Right hindlimb (tissue), 1 donor: ENCODE measurements around the gene ARHGEF4.
"Not testable (repeated sequence)": the region's sequence is repeated elsewhere in the genome, so short reads cannot be mapped to it uniquely, and the experiment has no call there.

Experiments used
- DNase-seq: peaks from one replicate; pipeline ENCODE4 v3.0.0-alpha.2; 2018

Gene ARHGEF4

DNA sequence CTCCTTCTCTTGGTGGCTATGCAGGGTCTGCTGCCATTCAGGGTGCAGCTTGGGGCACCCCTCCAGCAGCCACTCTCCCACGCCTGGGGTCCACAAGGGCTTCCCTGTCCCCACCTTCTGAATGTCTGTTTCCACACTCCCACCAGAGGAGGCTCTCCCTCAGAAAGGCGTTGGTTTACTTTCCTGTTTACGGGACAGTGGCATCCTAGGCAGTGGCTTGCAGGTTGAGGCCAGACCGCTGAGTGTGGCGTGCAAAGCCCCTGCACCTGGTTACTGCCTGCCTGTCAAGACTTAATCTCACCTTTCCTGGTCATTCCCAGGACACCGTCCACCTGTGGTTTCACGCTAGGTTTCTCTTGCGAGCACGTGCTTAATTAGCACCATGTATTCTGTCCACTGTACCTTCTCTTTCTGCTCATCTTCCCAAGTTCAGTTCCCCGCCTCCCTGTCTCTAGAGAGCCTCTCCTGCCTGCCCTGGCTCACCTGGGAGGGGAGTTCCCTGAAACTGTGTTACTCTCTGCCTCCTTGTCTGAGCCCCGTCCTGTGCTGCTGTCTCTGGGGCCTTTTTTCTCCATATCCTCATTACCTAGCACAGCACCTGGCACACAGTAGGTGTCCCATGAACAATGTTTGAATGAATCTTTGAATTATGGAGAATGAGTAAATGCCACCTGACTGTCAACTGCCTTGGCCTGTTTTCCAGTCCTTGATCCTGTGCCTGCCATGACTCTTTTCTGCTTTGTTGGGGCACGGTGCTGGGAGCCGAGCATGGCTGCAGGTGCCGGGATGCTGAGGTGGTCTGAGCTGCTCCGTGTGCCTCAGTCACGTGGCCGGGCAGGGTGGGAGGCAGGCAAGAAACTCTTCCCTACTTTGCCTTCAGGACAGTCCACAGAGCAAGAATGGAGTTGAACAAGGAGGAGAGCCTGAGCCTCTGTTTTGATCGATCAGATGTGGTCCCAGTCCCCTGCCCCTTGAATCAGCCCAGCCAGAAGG lies 56.4 kb downstream of the ARHGEF4 start:
- no peak for DNase-seq

DNA sequence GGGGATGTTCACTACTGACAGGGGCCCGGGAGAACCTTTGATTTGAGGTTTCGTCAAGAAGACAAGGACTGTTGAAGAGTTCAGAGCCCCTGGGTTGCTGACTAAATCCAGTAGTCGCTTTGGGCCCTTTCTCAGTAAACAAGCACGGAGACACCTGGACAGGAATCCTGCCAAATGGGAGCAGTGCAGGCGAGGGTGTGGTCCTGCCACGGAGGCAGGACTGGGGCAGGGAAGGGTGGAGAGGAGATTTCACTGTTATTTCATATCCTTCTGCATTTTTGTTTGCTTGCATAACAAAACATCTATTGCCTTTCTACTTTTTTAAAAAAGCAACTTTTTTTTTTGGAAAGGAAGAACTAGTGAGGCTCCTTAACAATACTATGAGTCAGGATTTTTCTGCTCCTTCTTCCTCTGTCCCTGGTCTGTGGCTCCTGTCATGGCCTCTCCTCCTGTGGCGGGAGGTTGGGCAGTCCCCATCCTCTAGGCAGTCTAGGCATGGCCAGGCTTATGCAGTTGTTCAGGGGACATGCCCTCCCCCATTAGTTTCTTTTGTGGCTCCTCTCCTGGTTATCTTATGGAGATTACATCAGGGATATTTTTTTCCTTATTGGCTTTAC lies 57.7 kb downstream of the ARHGEF4 start:
- DNase-seq: no peak

DNA sequence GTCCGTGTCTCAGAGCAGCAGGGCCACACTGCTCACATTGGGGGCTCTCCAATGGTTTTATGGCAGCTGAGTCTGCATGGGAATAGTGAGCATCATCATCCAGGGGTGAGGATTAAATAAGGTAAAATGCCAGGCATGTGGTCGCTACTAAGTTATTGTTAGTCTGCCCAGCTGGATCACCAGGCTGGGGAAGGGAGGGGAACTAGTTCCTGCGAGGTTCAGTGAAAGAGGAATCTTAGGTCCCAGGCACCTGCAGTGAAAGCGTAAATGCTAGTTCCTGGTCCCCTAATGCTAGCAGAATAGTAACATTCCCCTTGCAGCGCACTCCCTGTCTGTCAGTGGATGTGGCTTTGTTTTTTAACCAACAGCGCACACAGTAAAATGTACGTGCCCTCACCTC lies 60.1 kb downstream of the ARHGEF4 start:
- no peak for DNase-seq

DNA sequence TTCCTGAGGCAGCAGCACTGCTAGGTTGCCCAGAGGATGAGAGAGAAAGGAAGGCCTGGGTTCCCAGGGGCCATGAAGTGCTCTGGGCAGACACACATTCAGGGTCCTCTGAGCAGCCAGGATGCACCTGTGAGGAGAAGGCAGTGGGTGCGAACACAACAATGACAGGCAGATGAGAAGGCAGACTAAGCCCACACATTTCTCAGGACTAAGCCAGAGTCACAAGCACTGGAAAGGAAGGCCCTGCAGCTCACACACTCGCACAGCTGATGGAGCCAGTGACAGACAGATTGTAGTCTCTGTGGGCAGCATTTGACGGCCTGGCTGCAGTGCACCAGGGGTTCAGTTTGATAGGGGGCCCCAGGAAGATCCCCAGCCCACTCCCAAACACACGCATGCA lies 61.8 kb downstream of the ARHGEF4 start:
- no peak for DNase-seq

DNA sequence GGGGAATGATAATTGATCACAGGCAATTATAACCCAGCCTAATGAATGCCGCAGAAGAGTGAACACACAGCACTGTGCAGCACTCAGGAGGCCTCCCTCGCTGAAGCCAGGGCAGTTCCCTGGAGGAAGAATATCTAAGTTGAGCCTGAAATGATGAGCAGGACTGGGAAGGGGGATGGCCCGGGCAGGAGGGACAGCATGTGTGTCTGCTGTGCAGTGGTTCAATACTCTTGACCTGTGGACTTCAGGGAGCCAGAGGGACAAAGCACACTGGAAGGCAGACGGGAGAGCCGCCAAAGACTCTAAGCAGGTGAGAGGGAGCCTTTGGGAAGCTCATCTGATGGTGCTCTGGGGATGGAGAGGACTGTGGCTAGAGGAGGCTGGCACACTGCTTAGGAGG lies 62.6 kb downstream of the ARHGEF4 start:
- no peak for DNase-seq

DNA sequence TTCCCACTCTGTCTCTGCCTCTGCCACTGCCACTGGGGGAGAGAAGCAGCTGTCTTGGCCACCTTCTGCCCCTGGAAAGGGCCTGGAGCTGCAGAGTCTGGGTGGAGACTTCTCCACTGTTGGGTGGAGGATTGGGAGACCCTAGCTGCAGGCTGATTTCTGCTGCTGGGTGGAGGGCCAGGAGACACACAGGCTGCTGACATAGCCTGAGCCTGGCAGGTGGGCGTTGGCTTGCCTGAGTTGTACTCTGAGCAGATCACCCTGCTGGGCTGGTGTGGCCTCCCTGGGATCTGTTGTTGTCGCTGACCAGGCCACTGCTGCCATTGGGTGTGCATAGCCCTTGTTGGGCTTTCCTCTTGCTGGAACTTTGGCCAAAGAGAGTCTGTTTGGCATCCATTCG lies 64.3 kb downstream of the ARHGEF4 start:
- DNase-seq: no peak

DNA sequence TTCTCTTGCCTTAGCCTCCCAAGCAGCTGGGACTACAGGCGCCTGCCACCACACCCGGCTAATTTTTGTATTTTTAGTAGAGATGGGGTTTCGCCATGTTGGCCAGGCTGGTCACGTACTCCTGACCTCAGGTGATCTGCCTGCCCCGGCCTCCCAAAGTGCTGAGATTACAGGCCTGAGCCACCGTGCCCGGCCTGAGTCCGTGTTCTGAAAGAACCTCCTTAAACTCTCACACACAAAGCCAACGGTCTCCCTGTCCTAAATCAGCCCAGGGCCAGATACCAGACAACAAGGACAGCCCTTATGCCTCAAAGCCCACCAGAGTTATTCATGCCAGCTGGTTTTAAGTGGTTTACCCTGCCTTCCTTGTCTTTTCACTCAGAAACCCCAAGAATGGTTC lies 64.9 kb downstream of the ARHGEF4 start:
- not testable (repeated sequence) for DNase-seq

DNA sequence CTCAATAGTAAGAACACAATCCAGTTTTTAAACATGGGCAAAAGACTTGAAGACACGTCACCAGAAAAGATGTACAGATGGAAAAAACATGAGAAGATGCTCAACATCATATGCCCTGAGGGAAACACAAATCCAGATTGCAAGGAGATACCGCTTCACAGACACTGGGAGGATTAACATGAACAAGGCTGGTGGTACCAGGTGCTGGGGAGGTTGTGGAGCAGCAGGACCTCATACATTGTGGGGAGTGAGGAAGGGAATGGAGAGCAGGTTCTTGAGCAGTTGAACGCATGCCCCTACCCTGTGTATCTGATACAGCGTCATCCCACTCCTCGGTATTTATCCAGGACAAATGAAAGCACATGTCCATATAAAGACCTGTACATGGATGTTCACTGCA lies 72.1 kb downstream of the ARHGEF4 start:
- DNase-seq: no peak

DNA sequence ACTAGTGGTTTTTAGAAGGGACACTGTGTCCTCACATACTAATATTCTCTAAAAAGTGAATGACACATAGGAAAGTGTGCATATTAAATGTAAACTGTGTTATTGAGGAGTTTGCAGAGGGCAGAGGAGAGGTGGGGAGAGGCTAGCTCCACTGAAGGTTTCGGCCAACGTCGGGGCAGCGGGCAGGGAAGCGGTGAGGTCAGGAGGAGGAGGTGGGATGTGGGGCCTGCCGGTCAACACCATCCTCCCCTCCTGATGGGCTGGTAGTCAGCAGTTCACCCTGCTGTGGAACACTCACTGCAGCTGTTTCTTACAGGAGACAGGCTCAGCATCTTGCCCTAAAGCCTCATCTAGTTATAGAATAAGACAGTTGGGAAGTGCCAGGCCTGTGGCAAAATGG lies 74.2 kb downstream of the ARHGEF4 start:
- no peak for DNase-seq

DNA sequence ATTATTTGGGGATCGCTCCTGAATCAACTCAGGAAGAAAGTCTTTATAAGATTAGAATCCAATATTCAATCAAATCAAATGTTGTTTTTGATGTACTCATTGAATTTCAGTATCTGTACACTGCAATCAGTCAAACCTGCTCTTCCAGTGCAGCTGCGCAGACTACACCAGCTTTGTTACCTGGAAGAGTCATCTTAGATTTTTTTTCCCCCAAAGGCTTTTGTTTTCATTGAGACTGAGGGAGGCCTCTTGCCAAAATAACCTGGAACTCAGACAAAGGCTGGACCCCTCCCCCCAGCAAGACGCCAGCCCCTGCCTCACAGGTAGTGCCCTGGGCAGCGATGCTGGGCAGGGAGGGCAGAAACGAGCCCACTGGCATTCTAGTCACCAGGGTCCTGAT lies 74.8 kb downstream of the ARHGEF4 start:
- no peak for DNase-seq

DNA sequence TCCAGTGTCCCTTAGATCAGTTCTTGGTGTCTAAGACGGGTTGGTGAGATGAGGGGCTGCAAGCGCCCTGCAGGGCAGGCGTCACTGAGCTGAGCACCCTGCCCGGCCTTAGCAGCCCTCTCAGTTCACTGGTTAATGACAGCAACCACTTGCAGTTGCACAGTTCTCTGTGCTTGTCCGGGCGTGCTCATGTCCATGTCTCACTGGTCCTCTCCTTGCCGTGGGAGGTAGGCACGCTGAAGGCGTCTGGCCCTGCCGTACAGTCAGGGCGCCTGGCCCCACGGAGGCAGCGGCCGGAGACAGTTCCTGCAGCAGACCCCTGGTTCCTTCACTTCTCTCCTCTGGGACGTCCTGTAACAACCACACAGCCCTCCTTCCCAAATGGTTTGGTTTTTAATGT lies 75.3 kb downstream of the ARHGEF4 start:
- DNase-seq: no peak

DNA sequence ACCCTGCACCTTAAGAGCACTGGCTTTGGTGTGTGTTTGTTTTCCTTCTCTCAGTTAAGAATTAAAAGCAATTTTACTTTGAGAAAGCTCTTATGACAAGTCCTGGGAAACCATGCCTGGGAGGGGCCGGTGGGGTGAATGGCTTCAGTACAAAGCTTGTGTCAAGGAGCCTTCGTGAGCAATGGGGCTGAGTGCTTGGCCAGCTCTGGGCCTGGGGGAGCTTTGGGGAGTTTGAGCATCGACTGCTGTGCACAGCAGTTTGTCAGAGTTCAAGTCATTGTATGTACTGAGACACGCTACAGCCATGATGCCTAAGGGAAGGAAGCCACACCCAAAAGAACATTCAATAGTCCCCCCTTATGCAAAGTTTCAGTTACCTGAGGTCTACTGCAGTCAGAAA lies 75.8 kb downstream of the ARHGEF4 start:
- DNase-seq: no peak

DNA sequence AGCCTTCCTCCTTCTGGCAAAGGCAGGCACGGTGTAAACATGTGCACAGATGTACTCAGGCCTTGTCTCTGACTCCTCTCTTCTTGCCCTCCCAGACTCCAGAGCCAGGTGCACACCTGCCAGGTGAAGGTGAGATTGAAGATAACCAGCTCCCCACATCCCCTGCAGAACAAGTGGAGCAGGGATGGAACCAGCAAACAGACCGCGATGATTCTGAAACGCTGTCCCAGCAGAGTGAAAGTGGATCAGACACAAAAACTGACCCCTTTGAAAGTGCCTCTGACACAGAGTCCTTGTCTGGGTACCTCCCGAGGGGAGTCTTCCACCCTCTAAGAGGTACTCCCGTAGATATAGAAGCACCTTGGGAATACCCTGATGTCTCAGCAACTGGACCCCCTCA lies 77.2 kb downstream of the ARHGEF4 start:
- DNase-seq: no peak

DNA sequence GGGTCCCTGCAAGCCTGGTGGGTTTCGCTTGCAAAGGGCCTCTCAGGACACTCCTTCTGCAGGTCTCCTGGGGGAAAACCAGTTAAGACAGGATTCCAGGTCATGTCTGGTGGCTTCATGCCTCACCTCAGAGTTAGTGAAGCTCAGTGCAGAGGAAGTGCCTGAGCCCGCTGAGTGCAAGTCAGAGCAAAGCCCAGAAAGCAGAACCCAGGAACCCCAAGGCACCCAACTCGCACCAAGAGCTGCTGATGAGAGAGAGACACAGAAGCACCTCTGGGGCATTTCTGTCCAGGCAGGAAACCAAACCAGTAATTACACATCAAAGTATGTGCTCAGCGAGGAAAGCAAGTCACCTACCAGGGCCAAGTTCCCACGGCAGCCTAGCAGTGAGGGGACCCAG lies 78.4 kb downstream of the ARHGEF4 start:
- DNase-seq: no peak

DNA sequence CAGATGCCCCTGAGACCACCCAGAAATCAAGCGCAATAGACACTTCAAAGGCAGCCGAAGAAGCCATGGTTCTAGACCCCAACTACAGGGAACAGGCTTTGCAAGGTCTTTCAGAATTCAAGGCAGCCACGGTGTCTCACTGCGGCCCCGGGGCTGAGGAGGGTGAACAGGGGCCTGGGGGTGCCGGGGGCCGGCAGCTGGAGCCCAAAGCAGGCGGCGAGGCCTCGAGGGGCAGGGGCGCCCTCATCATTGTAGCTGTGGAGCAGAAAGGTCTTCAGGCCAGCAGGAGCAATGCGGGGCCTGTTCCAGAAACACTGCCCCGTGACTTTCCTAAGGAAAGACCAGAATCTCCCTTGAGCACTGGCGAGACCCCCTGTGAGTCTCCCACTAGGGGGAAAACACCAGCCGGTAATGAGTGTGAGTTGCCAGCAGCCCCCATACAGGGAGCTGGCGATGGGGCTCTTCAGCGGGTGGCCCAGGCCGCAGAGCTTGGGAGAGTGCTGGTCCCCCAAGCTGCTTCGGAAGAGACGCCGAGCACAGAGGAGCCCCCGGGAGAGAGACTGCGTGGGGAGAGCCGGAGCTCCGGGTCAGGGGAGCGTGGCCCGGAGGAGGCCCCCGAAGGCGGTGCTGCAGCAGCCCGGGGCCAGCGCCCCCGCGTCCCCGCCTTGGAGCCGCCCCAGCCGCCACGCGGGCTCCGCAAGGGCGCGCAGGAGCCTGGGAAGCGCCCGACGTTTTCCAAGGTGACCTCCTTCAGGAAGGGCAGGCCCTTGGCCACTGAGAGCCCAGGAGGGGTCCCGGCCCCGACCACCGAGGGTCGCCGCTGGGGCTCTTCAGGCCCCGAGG lies 79.1 kb downstream of the ARHGEF4 start:
- no peak for DNase-seq

DNA sequence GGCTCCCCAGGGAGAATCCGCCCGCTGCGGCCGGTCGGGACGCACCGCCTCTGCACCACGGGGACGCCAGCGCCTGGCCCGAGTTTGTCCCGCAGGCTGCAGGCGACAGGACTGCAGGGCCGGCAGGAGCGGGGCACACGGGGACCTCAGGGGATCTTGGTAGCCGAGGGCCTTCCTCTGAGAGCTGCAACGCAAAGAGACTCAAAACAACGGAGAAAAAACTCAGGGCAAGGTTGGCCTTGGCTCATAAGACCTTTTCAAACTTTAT lies 79.7 kb downstream of the ARHGEF4 start:
- no peak for DNase-seq

DNA sequence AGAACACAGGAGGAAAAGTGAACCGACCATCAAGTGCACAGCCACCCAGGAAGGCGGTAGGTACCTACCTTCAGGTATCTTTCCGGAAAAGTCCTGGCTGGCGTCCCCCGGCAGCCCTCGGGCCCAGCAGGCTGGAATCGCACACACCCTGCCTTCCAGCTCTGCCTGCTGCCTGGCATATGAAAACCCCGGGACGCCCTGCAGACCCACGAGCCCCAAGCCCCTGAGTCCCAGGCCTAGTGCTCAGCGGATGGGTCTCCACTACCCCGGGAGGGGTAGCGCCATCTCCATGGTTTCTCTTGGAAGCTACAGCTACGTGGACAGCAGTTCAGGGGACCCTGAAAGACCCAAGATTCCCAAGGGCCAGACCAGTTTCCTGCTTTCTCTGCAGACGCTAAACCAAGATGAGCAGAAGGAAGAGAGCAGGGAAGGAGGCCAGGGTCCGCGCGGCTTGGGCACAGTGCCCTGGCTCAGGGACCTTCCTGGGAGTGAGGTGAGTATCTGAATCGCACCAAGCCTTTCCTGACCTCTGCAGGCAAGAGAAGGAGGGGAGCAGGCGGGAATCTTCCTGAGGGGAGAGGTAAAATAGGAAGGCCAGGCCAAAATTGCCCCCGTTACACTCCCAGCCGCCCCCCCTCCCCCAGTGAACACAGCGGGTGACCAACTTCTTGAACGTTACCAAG lies 80.4 kb downstream of the ARHGEF4 start:
- no peak for DNase-seq

DNA sequence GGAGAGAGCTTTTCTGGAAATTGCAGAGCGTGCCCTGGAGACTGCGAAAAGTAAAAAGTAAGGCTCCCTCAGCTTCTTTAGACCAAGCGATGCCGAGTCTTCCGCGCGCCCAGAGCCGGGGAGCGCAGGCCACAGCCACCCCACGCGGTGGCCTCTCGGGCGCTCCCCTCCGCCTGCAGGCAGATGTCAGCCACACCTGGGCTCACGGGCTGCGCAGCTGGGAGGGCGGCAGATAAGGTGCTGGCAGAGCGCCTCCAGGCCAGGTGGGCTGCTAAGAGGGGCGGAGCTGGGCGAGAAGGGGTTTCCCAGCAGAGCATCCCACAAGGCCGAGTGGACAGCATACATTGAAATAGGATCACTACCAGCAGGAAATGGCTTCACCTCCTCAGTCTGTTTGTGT lies 81.7 kb downstream of the ARHGEF4 start:
- DNase-seq: no peak

DNA sequence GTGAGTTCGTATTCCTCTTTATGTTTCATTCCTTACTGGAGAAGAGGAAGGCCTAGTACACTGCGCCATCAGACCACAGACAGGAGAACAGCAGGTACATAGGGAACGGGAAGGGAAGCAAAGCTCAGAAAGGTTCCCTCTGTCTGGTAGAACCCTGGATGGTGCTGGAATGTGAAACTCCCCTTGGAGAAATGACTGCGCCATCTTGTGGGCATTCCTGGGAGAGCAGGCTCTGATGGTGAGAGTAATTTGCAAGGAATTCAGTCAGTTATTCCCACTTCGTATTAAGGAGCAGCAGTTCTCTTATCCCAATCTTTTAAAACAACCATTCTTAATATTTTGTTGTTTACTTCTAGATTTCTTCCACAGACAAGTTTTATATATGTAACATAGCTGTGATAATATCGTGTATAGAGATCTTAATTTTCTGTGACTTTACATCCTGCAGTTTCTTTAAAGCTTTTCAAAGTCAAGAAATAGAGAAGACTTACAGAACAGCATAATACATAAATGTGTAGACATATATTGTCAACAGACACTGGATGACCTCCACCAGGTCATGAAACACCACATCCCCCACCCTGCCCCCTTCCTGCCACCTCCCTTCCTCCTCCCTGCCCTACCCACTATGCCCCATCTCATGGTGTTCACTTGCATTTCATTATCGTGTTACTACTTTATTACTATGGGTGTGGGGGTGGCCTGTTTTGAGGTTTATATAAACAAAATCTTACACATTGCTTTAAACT lies 83.9 kb downstream of the ARHGEF4 start:
- peak; percentile 58 for DNase-seq

DNA sequence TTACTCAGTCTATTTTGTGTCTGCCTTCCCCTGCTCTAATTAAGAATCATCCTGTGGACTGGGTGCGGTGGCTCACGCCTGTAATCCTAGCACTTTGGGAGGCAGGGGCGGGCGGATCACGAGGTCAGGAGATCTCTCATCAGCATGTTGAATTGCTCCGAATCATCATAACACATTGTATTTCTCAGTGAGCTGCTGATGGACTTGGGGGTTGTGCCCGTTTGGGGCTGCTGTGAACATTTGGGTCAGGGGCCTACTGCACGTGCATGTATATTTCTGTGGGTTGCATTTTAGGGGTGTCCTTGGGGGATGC lies 84.4 kb downstream of the ARHGEF4 start:
- no peak for DNase-seq

DNA sequence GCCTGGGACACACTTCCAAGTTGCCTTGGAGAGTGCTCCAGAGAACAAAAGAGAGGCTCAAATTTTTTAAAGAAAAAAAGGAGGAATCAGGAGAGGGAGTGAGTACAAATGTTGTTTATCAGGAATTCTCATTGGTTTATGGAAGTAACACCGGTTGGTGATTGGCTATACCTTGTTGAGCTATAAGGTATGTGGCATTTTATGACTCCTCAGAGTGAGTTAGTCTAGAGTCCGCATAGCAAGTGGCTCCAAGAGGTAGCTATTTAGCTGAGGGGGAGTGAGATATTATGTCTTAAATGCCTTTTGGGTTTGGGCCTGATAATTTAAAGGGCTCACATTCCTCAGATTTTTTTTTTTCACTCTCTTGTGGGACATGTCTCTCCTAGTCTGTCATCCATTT lies 85.7 kb downstream of the ARHGEF4 start:
- no peak for DNase-seq

DNA sequence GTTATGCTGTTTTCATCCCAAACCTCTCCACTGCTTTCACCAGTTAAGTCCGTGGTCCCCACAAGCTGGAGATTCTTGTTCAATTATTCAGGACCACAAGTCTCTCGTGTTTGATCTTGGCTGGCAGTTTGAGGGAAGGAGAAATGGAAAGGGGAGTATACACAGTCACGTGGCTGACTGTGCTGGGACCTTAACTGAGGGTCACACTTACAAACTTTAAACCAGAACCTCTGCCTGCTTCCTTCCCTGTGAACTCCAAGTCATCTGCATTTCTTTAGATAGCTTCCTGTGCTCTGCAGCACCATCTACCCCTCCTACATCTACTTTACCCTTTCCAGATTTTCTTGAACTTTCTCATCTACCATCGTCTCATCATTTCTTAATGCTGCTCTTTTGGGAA lies 91.7 kb downstream of the ARHGEF4 start:
- no peak for DNase-seq
